ENCODE results near the gene GDF7. TPM values are rescaled to one million over a fixed set of nuclear protein-coding genes. Genes with fewer than 3 reads are reported as not detected.

GDF7 gene
- total and polyA plus RNA-seq, 10 of the 15 experiments (the other 5 are each of a cell fraction or from before 2014, with no cell fraction given) = 0.02 to 0.11 (median 0.04) TPM; not detected in 1

DNA sequence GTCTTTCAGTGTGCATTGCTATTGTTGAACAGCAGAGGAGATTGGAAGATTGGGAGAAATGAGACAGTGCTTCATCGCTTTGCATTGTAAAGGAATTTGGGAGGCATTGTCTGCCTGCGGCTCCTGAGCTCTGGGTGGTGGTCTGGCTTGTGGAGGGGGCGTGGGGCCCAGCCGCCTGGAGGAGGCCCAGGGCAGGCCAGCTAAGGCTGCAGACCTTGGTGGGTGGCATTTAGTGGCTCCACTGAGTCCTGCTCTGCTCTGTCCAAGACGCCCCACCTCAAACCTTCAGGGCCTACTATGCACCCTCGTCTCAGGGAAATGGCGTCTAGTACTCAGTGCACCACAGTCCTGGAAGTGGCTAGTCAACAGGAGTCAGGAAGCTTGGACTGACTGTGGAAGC, 10.4 kb upstream of the GDF7 start:
- TF ChIP-seq CEBPB (IDR thresholded peaks at IDR 0.05; ENCODE audit: borderline replicate concordance in 1 of 2, low read depth in 2 of 2, low read length in 2 of 2) (no peak), SUPT20H (IDR thresholded peaks at IDR 0.05; ENCODE audit: borderline replicate concordance, control insufficient read depth, low read depth, low read length) (no peak), ZNF207 (IDR thresholded peaks at IDR 0.05; ENCODE audit: borderline replicate concordance) (no peak), IKZF1 (conservative IDR thresholded peaks at IDR 0.05) (no peak), JUNB (IDR thresholded peaks at IDR 0.05) (no peak), POU2F2 (IDR thresholded peaks at IDR 0.05; ENCODE audit: borderline replicate concordance, low read depth, low read length) (no peak), CREM (IDR thresholded peaks at IDR 0.05; ENCODE audit: low read depth) (no peak), GATAD2B (conservative IDR thresholded peaks at IDR 0.05; ENCODE audit: low read depth) (no peak), ZNF24 (IDR thresholded peaks at IDR 0.05) (no peak), SPI1 (IDR thresholded peaks at IDR 0.05; ENCODE audit: borderline replicate concordance, insufficient read depth, low read depth, low read length) (no peak), ESRRA (IDR thresholded peaks at IDR 0.05; ENCODE audit: low read length) (no peak), STAT3 (IDR thresholded peaks at IDR 0.05; ENCODE audit: low read depth, low read length) (no peak)
- TF ChIP-seq, protein P1, sequence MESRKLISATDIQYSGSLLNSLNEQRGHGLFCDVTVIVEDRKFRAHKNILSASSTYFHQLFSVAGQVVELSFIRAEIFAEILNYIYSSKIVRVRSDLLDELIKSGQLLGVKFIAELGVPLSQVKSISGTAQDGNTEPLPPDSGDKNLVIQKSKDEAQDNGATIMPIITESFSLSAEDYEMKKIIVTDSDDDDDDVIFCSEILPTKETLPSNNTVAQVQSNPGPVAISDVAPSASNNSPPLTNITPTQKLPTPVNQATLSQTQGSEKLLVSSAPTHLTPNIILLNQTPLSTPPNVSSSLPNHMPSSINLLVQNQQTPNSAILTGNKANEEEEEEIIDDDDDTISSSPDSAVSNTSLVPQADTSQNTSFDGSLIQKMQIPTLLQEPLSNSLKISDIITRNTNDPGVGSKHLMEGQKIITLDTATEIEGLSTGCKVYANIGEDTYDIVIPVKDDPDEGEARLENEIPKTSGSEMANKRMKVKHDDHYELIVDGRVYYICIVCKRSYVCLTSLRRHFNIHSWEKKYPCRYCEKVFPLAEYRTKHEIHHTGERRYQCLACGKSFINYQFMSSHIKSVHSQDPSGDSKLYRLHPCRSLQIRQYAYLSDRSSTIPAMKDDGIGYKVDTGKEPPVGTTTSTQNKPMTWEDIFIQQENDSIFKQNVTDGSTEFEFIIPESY (IDR thresholded peaks at IDR 0.05) = no peak
- TF ChIP-seq, protein P2, sequence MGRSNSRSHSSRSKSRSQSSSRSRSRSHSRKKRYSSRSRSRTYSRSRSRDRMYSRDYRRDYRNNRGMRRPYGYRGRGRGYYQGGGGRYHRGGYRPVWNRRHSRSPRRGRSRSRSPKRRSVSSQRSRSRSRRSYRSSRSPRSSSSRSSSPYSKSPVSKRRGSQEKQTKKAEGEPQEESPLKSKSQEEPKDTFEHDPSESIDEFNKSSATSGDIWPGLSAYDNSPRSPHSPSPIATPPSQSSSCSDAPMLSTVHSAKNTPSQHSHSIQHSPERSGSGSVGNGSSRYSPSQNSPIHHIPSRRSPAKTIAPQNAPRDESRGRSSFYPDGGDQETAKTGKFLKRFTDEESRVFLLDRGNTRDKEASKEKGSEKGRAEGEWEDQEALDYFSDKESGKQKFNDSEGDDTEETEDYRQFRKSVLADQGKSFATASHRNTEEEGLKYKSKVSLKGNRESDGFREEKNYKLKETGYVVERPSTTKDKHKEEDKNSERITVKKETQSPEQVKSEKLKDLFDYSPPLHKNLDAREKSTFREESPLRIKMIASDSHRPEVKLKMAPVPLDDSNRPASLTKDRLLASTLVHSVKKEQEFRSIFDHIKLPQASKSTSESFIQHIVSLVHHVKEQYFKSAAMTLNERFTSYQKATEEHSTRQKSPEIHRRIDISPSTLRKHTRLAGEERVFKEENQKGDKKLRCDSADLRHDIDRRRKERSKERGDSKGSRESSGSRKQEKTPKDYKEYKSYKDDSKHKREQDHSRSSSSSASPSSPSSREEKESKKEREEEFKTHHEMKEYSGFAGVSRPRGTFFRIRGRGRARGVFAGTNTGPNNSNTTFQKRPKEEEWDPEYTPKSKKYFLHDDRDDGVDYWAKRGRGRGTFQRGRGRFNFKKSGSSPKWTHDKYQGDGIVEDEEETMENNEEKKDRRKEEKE (IDR thresholded peaks at IDR 0.05) = no peak
- DNase-seq (ENCODE audit: low read depth, low spot score) = no peak
- no peak overlapping the region for H3K27ac ChIP-seq (ENCODE audit: control insufficient read depth, insufficient read depth)
- H3K9me3 ChIP-seq (replicated peaks; ENCODE audit: control insufficient read depth, insufficient read depth, low read length) = no peaks in the 10 kb centered on the region
- in situ Hi-C loops (cut with MboI) = loop anchor here (25.0 kb wide), 1 partner anchor 456 kb away; the partner anchor contains the start of gene TDRD15
- no peak for FAIRE-seq
- CTCF ChIA-PET = interaction anchor here (1.1 to 3.5 kb wide), 4 partner anchors 10 to 306 kb away, joined by 3 to 16 read pairs (median 10); no protein-coding TSS in a partner anchor
- no TSS peak for BruUV-seq (replicated peaks)
- H4K20me1 ChIP-seq (ENCODE audit: control insufficient read depth, insufficient read depth) = no peaks in the 10 kb centered on the region
- no peaks in the 10 kb centered on the region; a peak in 2 of 4 replicates for H3K27me3 ChIP-seq (replicated peaks in 1 of 2; ENCODE audit: control insufficient read depth in 2 of 2, insufficient read depth in 2 of 2, low read length in 1 of 2)
- H3K9ac ChIP-seq (ENCODE audit: control insufficient read depth, insufficient read depth, low read length) = no peak overlapping the region
- RAD21 ChIA-PET (ENCODE audit: unreplicated experiment) = interaction anchor here (1.2 kb wide), 1 partner anchor 307 kb away, joined by 3 read pairs; no protein-coding TSS in a partner anchor
- no peaks in the 10 kb centered on the region for H3K36me3 ChIP-seq (ENCODE audit: control insufficient read depth in 2 of 2, insufficient read depth in 2 of 2, low read length in 1 of 2)
- no peak overlapping the region for H3K4me3 ChIP-seq
- no peak for ATAC-seq
- H3K4me1 ChIP-seq (ENCODE audit: control insufficient read depth, insufficient read depth, low read length) = no peaks in the 10 kb centered on the region
- intact Hi-C loops (cut with micrococcal nuclease; ENCODE audit: unreplicated experiment) = no loop called here
- SMC1A ChIA-PET (ENCODE audit: uncharacterized antibody, unreplicated experiment) = interaction anchor here (1.0 kb wide), 1 partner anchor 307 kb away, joined by 4 read pairs; no protein-coding TSS in a partner anchor
- no peaks in the 10 kb centered on the region for H3K79me2 ChIP-seq (ENCODE audit: control insufficient read depth, insufficient read depth, low read length)
- POLR2A ChIA-PET = no interaction called here
- H3K4me2 ChIP-seq (ENCODE audit: control insufficient read depth, insufficient read depth) = no peak overlapping the region
- 43% methylated on average over 7 of the region's 7 CpGs for WGBS (ENCODE audit: insufficient coverage, insufficient replicate concordance, low lambda C conversion rate, missing lambda C conversion rate)
- H2AFZ ChIP-seq (ENCODE audit: control insufficient read depth, low read depth, low read length) = no peak overlapping the region
